Cardiac fibroblast (primary cell): ENCODE measurements around the gene UBE3B.

Source experiments
- DNase-seq, 2 donors: peaks; one replicate each; pipeline versions ENCODE4 v3.0.0 to v3.0.0-alpha.2; 2010; ENCODE audit warnings: low read depth in 2 of 2
- H3K4me3 ChIP-seq, 2 donors: replicated peaks in 1 of 2; 1 replicate in 1 of 2; 2 replicates in 1 of 2; pipeline ENCODE4 v1.5.1; 2011; ENCODE audit warnings: low read depth in 2 of 2, low read length in 2 of 2, mild to moderate bottlenecking in 2 of 2, moderate library complexity in 1 of 2
- CTCF ChIP-seq: IDR thresholded peaks from one replicate; pipeline ENCODE4 v1.5.1; 2011; ENCODE audit warnings: low read depth, mild to moderate bottlenecking, low read length, inconsistent platforms

The UBE3B gene

GRCh38 chr12:109559200-109559505, 81.7 kb downstream of the UBE3B start:
- no peak for DNase-seq
- TF ChIP-seq CTCF = no peak
- no peak overlapping the region for H3K4me3 ChIP-seq

DNA sequence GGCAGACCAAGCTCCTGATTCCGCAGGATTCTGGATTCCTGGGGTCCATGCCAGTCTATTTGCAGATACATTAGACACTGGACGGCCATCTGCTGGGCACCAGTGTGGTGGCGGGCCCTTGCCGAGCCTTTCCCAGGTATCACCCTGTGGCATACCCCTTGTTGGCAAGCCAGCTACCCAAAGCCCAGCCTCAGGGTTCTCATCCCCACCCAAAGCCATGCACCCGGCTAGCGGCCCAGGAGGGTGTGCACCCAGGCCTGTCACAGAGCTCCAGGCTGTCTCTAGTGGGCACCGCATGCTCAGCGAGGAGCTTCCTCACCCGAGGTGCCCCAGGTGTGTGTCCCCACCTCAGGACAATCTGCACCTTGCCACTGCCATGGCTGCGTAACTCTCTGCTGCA, 82.2 kb downstream of the UBE3B start:
- TF ChIP-seq CTCF = no peak
- no peak for DNase-seq
- no peak overlapping the region for H3K4me3 ChIP-seq

DNA sequence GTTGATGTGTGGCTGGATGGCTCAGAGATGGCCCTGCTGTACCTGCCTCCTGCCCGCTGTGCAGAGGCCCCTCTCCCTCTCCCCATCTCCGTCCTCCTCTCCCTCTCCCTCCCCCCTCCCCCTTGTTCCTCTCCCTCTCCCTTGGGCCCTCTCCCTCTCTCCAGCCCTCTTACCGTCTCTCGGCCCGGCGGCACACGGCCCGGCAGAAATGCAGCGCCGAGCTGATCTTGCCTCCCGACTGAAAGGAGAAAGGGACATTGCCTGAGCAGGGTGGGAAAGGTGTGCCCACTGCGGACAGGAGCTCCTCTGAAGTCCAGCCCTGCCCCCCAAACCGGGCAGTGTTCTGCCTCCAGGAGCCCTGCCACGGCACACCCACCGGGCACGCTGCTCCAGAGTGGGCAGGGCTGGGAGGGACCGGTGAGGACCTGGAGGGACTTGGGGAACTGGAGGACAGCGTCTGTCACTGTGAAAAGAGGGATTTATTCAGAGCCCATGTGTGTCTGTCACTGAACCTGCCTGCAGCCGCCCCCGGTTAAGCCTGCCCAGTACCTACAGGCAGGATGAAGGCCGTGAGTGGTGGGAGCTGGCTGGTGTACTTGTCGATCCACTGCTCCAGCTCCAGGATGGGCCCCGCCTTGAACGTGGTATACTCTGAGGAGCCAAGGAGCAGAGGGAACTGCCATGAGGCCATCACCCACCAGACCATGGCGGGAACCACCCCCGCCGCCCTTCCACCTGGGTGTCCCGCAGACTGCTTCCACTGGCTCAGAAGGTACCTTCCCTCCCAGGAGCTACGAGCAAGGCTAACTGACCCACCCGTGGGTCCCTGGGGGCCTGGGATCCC, 83.7 kb downstream of the UBE3B start:
- H3K4me3 ChIP-seq = no peak overlapping the region
- no peak for DNase-seq
- TF ChIP-seq CTCF = no peak

GRCh38 chr12:109561711-109562030, 84.2 kb downstream of the UBE3B start:
- no peak for DNase-seq
- H3K4me3 ChIP-seq = no peak overlapping the region
- no peak for TF ChIP-seq CTCF

DNA sequence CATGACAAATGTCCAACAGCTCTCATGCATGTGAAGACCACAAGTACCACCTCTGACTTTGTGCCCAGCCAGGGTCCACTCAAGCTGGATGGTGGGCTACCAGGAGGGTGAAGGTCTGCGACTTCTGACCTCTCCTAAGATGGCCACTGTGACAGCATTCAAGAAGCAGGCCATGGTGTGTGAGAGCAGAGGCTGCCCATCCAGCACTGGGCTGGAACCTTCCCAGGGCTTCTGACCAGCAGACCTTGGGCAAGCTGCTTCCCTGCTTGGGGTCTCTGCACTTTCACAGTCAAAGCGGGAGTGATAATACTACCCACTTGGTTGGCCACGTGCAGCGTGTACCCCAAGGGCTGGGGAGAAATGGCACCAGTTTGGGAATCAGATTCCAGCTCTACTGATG, 85.4 kb downstream of the UBE3B start:
- H3K4me3 ChIP-seq = no peak overlapping the region
- DNase-seq = no peak

DNA sequence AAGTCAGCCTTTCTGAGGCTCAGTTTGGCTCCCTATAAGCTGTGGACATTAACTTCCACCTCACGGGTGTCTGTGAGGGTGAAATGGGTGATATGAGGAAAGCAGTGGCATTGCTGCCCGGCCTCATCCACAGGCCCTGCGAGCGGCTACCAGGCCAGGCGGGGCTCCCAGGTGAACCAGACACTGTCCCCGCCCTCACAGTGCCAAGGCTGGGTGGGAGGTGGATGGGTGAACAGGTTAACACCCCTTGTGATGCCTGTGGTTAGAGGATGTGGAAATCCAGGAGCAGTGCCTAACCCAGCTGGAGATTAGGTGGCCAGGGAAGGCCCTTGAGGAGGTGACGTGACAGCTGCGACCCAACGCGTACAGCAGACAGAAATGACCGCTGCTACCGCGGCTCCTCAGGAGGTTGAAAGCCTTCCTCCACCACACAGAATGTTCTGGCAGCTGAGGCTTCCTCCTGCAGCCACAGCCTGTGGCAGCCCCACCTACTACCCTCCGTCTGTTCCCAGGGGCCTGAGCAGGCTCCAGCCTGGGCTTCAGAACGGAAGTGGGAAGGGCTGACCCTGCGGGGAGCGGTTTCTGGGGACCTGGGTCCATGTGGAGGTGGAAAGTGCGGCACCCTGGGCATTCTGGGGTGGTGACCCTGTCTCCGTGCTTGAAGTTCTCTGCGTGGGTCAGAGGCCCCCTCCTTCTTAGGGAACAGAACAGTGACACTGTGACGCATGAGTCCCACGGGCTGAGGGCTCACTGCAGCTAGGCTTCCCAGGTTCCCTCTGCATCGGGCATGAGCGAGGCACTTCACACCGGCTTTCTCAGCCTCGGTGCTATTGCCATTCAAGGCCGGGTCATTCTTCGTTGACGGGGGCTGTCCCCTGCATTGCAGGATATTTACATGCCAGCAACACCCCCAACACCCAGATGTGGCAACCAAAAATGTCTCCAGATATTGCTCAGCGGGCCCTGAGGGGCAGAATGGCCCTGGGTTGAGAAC, 86.2 kb downstream of the UBE3B start:
- H3K4me3 ChIP-seq = no peak overlapping the region
- DNase-seq = peak; percentile 27 to 43
- TF ChIP-seq CTCF = no peak

More for the DNA sequence above, 85.4 kb downstream of the UBE3B start:
- no peak for TF ChIP-seq CTCF
